HG03280 (cell line): ENCODE results near the gene CCSER1.
"Not testable (repeated sequence)": the region's sequence is repeated elsewhere in the genome, so short reads cannot be mapped to it uniquely, and the experiment has no call there.

Experiments used
- ATAC-seq: cut with Tn5 transposase; IDR thresholded peaks from one replicate; pipeline ENCODE4 v1.9.1; 2021; ENCODE audit warnings: mild to moderate bottlenecking, moderate library complexity; ENCODE audit not compliant: unreplicated experiment

CCSER1 gene

GRCh38 chr4:91448668-91449330, 1321.6 kb downstream of the CCSER1 start:
- no peak for ATAC-seq

- ATAC-seq, result no peak
These were observed 1326.9 kb downstream of the CCSER1 start for GRCh38 chr4:91454111-91454510.

DNA sequence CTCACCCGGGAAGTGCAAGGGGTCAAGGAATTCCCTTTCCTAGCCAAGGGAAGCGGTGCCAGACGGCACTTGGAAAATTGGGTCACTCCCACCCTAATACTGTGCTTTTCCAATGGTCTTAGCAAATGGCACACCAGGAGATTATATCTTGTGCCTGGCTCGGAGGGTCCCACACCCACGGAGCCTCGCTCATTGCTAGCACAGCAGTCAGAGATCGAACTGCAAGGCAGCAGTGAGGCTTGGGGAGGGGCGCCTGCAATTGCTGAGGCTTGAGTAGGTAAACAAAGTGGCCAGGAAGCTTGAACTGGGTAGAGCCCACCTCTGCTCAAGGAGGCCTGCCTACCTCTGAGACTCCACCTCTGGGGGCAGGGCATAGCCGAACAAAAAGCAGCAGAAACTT, 1335.4 kb downstream of the CCSER1 start:
- ATAC-seq, result not testable (repeated sequence)

- ATAC-seq, result no peak
These were observed 1343.5 kb downstream of the CCSER1 start for GRCh38 chr4:91470671-91471070.

DNA sequence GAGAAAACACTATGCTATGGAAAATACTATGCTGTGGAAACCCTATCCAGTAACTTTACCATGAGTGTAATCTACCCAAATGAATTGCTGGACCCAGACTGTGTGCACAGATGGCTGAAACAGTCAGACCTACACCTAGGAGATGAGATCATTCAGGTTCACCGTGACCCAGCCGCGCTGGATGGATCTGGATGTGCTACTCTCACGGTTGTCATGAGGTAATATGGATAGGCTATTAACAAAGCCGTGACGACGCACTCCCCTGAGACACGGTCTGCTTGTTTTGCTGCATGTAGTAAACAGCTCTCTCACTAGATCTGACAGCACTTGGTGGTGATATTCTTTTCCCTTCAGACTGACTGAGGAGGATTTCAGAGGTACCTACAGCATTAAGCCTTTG, 1344.1 kb downstream of the CCSER1 start:
- no peak for ATAC-seq

- ATAC-seq, result no peak
These were observed 1344.9 kb downstream of the CCSER1 start for GRCh38 chr4:91472046-91472445.

GRCh38 chr4:91485415-91485814, 1358.2 kb downstream of the CCSER1 start:
- ATAC-seq, result no peak

- ATAC-seq, result no peak
These were observed 1361.8 kb downstream of the CCSER1 start for GRCh38 chr4:91488946-91489345.

DNA sequence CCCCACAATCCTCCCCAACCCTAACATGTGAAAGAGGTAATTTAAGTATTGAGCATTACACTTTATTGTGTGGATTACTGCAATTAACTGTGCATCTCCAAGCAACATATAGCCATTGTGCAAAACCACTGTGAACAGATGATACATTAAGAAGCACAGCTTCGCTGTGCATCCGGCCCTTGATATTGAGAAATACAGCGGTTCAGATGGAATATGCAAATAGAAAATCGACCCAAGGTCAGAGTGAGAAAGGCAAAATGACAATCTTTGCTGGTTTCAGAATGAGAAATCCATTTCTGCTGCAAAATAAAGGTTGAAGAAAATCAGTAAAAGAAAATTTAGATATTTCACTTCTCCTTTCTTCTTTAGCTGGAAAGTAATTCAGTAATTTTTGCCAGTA, 1370.7 kb downstream of the CCSER1 start:
- no peak for ATAC-seq

GRCh38 chr4:91502365-91502764, 1375.2 kb downstream of the CCSER1 start:
- no peak for ATAC-seq

DNA sequence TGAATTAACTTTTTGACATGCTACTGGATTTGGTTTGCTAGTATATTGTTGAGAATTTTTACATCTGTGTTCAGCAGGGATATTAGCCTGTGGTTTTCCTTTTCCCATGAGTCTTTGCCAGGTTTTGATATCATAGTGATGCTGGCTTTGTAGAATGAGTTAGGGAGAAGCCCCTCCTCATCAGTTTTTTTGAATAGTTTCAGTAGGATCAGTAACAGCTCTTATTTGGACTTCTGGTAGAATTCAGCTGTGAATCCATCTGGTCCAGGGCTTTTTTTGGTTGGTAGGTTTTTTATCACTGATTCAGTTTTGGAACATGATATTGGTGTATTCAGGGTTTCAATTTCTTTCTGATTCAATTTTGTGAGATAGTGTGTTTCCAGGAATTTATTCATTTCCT, 1386.1 kb downstream of the CCSER1 start:
- ATAC-seq, result no peak

DNA sequence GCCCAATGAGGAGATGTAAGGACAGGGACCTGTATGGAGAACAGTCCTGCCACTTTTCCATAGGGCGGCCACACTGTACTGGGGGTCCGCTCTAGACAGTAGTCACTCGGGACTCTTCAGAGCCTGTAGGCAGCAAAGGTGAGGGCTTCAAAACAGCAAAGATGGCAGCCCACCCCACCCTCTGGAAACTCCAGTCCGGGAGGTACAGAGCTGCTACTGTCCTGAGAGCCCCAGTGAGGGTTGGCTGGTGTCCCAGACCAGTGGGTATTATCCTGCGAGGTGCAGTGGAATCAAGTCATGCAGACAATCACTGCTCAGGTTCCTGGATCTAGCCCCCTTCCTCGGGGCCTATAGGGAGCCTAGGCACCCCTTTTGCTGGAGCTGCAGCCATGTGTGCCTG, 1392.0 kb downstream of the CCSER1 start:
- ATAC-seq, result no peak

GRCh38 chr4:91525621-91526020, 1398.4 kb downstream of the CCSER1 start:
- ATAC-seq, result no peak

- no peak for ATAC-seq
These were observed 1399.9 kb downstream of the CCSER1 start for GRCh38 chr4:91527056-91527455.

GRCh38 chr4:91567594-91567993, 1440.4 kb downstream of the CCSER1 start:
- ATAC-seq, result no peak

- no peak for ATAC-seq
These were observed 1450.7 kb downstream of the CCSER1 start for GRCh38 chr4:91577864-91578263.

- ATAC-seq, result no peak
These were observed 1463.1 kb downstream of the CCSER1 start for GRCh38 chr4:91590260-91590659.

DNA sequence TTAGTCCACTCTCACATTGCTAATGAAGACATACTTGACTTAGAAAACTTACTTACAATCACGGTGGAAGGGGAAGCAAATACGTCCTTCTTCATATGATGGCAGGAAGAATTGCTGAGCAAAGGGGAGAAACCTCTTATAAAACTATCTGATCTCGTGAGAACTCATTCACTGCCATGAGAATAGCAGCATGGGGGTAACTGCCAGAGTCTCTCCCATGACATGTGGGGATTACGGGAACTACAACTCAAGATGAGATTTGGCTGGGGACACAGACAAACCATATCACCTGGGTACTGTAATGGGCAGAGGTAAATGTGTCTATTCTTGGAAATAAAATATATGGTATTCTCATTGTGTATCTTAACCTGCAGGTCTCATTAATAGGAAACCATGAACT, 1464.9 kb downstream of the CCSER1 start:
- ATAC-seq, result no peak

DNA sequence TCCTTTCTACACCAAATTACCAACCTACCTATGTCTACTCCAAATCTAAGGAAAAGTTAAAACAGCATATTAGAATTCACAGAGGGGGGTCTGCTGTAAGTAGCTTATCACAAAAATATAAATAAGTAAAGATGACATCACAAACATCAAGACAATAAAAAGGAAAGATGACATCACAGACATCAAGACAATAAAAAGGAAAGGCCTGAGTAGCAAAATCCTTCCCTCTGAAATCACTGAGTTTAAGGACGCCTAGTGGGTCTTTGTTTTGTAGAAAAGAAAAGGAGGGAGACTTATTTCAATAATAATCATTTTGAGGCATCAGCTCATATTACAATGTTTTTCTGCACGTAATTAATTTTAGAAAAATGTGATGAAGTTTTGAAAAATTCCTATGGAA, 1469.5 kb downstream of the CCSER1 start:
- no peak for ATAC-seq

GRCh38 chr4:91598696-91599095, 1471.5 kb downstream of the CCSER1 start:
- no peak for ATAC-seq

GRCh38 chr4:91600301-91600700, 1473.1 kb downstream of the CCSER1 start:
- ATAC-seq, result no peak

DNA sequence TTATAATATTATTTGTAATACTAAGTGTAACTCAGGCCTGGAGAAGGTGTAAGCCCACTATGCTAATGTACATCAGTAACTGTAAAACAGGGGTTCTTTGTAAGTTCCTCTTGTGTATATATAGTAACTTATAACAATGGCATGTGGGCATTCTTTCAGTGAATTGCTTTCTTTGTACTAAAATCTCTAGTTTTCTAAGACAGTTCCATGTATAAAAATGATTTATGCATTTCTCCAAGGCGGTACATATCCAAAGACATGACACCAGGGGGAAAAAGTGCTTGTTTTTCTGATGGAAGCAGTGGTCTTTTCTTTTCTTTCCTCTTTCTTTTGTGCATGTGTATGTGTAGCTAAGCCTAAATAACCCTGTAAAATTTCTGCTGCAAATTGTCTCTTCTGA, 1474.2 kb downstream of the CCSER1 start:
- ATAC-seq, result no peak

DNA sequence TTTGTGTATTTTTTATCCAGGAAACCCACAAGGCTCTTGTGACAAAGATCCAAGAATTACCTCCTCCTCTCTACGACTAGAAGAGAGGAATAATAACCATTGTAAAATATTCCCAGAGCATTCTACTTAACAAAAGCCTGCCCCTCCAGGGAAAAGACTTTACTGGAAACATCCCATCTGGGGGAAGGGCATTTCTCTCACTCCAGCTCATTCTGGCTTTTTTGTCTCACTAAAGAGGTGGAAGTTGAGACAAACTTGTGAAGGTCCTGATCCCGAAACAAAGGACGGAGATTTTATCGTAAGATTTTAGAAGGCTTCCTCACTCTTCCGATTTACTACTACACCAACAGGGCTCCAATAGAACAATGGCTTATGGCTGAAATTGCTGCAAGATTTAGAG, 1484.6 kb downstream of the CCSER1 start:
- ATAC-seq, result no peak
